Measurements from ENCODE around the gene LPAR3.

GRCh38 chr1:84872696-84873355, 20.2 kb downstream of the LPAR3 start:
- TF ChIP-seq CTCF (conservative IDR thresholded peaks at IDR 0.05; ENCODE audit: low read depth, low read length) (no peak), POLR2A (IDR thresholded peaks at IDR 0.05; ENCODE audit: low read depth, low read length) (no peak), FOS (IDR thresholded peaks at IDR 0.05; ENCODE audit: low read depth, low read length) (no peak), SMC3 (IDR thresholded peaks at IDR 0.05; ENCODE audit: low read depth, low read length) (no peak), CEBPB (IDR thresholded peaks at IDR 0.05; ENCODE audit: low read depth, low read length) (no peak), BHLHE40 (IDR thresholded peaks at IDR 0.05; ENCODE audit: low read depth, low read length) (no peak)

Data from IMR-90 (cell line).